Measurements from ENCODE around the gene KRTAP16-1.

Gene KRTAP16-1

DNA sequence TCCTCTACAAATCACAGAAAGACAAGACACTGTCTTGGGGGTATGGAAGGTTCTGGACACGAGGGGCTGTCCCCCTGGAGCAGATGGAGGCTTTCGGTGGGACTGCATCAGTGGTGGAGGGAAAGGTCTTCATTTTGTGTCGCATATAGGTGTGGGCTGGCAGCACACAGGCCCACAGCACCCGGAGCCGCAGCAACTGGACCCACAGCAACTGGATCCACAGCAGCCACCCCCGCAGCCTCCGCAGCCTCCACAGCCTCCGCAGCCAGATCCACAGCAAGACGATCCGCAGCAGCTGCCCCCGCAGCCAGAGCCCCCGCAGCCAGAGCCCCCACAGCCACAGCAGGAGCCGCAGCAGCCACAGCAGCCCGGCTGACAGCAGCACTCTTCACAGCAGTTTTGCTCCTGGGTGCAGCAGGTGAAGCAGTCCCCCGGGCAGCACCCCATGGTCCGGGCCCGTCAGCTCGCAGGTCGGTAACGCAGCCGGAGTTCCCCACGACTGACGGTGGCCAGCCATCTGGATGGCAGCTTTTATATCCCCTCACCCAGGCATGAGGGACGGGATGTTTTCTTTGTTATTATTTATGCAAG is 6.2 kb upstream of the KRTAP16-1 start, which contains the start of gene KRTAP17-1:
TSS of gene KRTAP17-1 (minus strand) at position 507 of the 591 bp plus-strand sequence. CDS start at position 447, 60 bp downstream.
- Histone ChIP-seq H3K27me3 (ENCODE audit: control insufficient read depth, insufficient read depth, low read length) (no peaks in the 10 kb centered on the region), H3K36me3 (ENCODE audit: control insufficient read depth, low read depth, low read length) (no peaks in the 10 kb centered on the region), H3K9me3 (ENCODE audit: control insufficient read depth, low read depth, low read length) (peaks cover 8% of the 10 kb centered on the region), H3K27ac (ENCODE audit: low read length) (no peak within 1 kb of the TSS), H3K4me1 (ENCODE audit: control insufficient read depth, low read depth, low read length) (no peaks in the 10 kb centered on the region), H3K9ac (ENCODE audit: low read length) (no peak within 1 kb of the TSS), H3K4me3 (ENCODE audit: low read length) (no peak within 1 kb of the TSS)

- Histone ChIP-seq H3K4me3 (ENCODE audit: low read length) (no peak overlapping the region), H3K9me3 (ENCODE audit: control insufficient read depth, low read depth, low read length) (no peaks in the 10 kb centered on the region), H3K4me1 (ENCODE audit: control insufficient read depth, low read depth, low read length) (no peaks in the 10 kb centered on the region), H3K27ac (ENCODE audit: low read length) (no peak overlapping the region), H3K36me3 (ENCODE audit: control insufficient read depth, low read depth, low read length) (no peaks in the 10 kb centered on the region), H3K9ac (ENCODE audit: low read length) (no peak overlapping the region), H3K27me3 (ENCODE audit: control insufficient read depth, insufficient read depth, low read length) (no peaks in the 10 kb centered on the region)
These were observed 2.0 kb upstream of the KRTAP16-1 start for GRCh38 chr17:41311111-41311510.

GRCh38 chr17:41308251-41308917 is 725 bp downstream of the KRTAP16-1 start:
- Histone ChIP-seq H3K9me3 (ENCODE audit: control insufficient read depth, low read depth, low read length) (no peaks in the 10 kb centered on the region), H3K36me3 (ENCODE audit: control insufficient read depth, low read depth, low read length) (no peaks in the 10 kb centered on the region), H3K27ac (ENCODE audit: low read length) (no peak overlapping the region), H3K4me3 (ENCODE audit: low read length) (no peak overlapping the region), H3K4me1 (ENCODE audit: control insufficient read depth, low read depth, low read length) (no peaks in the 10 kb centered on the region), H3K27me3 (ENCODE audit: control insufficient read depth, insufficient read depth, low read length) (no peaks in the 10 kb centered on the region), H3K9ac (ENCODE audit: low read length) (no peak overlapping the region)

GRCh38 chr17:41307647-41308046 is 1.5 kb downstream of the KRTAP16-1 start:
- H3K27ac ChIP-seq (ENCODE audit: low read length), result no peak overlapping the region

DNA sequence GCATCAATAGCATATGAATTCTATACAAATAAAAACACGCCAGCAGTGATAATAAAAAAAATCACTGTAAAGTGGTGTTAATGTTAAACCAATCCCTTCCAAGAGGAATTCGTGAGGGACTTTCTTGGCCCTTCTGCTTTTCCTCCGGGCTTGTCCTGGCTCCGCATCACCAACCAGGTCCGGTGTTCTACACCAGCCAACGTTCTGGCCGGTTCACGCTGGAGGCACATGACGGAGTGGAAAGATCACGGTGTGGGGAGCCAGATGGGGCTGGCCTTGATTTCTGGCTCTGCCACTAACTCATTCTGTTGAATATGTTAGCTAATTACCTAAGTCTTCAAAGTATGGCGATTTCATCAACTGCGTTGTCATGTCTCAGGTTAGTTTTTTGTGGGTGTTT is 5.0 kb downstream of the KRTAP16-1 start:
- no peaks in the 10 kb centered on the region for H3K27me3 ChIP-seq (ENCODE audit: control insufficient read depth, insufficient read depth, low read length)
- H3K4me1 ChIP-seq (ENCODE audit: control insufficient read depth, low read depth, low read length), result no peaks in the 10 kb centered on the region
- H3K27ac ChIP-seq (ENCODE audit: low read length), result no peak overlapping the region
- no peaks in the 10 kb centered on the region for H3K36me3 ChIP-seq (ENCODE audit: control insufficient read depth, low read depth, low read length)
- H3K9ac ChIP-seq (ENCODE audit: low read length), result no peak overlapping the region
- H3K4me3 ChIP-seq (ENCODE audit: low read length), result no peak overlapping the region
- no peaks in the 10 kb centered on the region for H3K9me3 ChIP-seq (ENCODE audit: control insufficient read depth, low read depth, low read length)

More at GRCh38 chr17:41307647-41308046, 1.5 kb downstream of the KRTAP16-1 start:
- no peaks in the 10 kb centered on the region for H3K27me3 ChIP-seq (ENCODE audit: control insufficient read depth, insufficient read depth, low read length)
- H3K4me1 ChIP-seq (ENCODE audit: control insufficient read depth, low read depth, low read length), result no peaks in the 10 kb centered on the region
- H3K36me3 ChIP-seq (ENCODE audit: control insufficient read depth, low read depth, low read length), result no peaks in the 10 kb centered on the region
- no peaks in the 10 kb centered on the region for H3K9me3 ChIP-seq (ENCODE audit: control insufficient read depth, low read depth, low read length)
- H3K9ac ChIP-seq (ENCODE audit: low read length), result no peak overlapping the region
- no peak overlapping the region for H3K4me3 ChIP-seq (ENCODE audit: low read length)

DNA sequence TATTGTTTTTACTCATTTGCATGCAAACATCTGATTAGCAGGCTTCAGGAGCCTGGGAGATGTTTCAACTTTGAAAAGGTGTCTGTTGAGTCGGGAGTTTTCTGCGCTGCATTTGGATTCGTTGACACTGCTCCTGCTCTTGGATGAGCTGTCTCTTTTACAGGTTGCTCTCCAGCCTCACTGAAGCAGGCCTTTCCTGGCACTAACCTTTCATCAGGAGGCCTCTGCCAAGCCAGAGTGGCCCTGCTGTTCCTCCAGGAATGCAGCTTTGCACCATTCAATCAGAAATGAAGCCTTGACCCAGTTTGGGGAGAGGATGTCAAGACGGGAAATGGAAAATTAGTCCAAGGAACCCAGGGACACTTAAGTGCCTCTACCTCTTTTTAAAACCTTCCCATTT is 6.1 kb downstream of the KRTAP16-1 start:
- no peaks in the 10 kb centered on the region for H3K4me1 ChIP-seq (ENCODE audit: control insufficient read depth, low read depth, low read length)
- H3K36me3 ChIP-seq (ENCODE audit: control insufficient read depth, low read depth, low read length), result no peaks in the 10 kb centered on the region
- no peak overlapping the region for H3K27ac ChIP-seq (ENCODE audit: low read length)
- no peaks in the 10 kb centered on the region for H3K27me3 ChIP-seq (ENCODE audit: control insufficient read depth, insufficient read depth, low read length)
- no peaks in the 10 kb centered on the region for H3K9me3 ChIP-seq (ENCODE audit: control insufficient read depth, low read depth, low read length)
- no peak overlapping the region for H3K4me3 ChIP-seq (ENCODE audit: low read length)
- H3K9ac ChIP-seq (ENCODE audit: low read length), result no peak overlapping the region

DNA sequence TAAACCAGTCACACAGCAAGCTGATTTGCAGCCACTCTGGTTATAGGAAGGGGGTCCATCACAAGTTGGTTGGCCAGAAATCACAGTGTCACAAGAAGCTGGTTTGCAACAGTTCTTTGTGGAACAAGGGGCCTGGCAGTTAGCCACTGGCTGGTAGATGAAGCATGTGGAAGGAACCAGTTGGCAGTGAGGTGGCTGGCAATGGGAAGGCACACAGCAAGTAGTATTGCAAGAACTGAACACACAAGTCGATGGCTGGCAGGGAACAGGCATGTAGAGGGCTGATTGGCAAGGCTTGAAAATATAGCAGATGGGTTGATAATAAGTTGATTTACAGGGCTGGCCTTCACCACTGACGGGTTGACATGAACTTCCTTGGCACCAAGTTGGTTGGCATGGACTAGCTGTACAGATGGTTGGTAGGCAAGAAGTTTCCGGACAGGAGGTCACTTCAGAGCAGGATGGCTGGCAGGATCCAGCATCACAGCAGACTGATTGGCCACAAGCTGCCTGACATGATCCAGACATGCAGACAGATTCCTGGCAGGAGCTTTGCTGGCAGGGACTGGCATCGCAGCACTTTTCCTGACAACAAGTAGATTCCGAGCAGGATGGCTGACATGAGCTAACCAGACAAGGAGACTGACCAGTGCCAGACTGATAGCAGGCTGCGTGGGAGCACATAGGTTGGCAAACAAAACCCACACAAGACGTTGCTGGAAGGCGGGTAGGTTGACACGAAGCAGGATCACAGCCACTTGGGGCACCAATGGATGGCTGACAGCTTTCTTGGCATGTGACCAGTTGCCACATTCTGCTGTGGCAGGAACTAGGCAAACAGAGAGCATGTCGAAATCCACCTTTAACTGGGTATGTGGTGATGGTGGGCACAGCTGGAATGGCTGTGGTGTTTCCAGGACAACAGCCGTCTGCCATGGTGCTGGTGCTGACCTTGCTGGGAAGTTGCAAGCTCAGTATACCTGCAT is 6.9 kb downstream of the KRTAP16-1 start, which contains the start of gene KRTAP29-1:
TSS of gene KRTAP29-1 (minus strand) at position 936 of the 986 bp plus-strand sequence. CDS start at position 936, 0 bp downstream.
- no peaks in the 10 kb centered on the region for H3K27me3 ChIP-seq (ENCODE audit: control insufficient read depth, insufficient read depth, low read length)
- H3K9me3 ChIP-seq (ENCODE audit: control insufficient read depth, low read depth, low read length), result no peaks in the 10 kb centered on the region
- H3K36me3 ChIP-seq (ENCODE audit: control insufficient read depth, low read depth, low read length), result no peaks in the 10 kb centered on the region
- no peak within 1 kb of the TSS for H3K4me3 ChIP-seq (ENCODE audit: low read length)
- H3K9ac ChIP-seq (ENCODE audit: low read length), result no peak within 1 kb of the TSS
- no peak within 1 kb of the TSS for H3K27ac ChIP-seq (ENCODE audit: low read length)
- no peaks in the 10 kb centered on the region for H3K4me1 ChIP-seq (ENCODE audit: control insufficient read depth, low read depth, low read length)

- Histone ChIP-seq H3K27me3 (ENCODE audit: control insufficient read depth, insufficient read depth, low read length) (no peaks in the 10 kb centered on the region), H3K9me3 (ENCODE audit: control insufficient read depth, low read depth, low read length) (no peaks in the 10 kb centered on the region), H3K27ac (ENCODE audit: low read length) (no peak overlapping the region), H3K4me3 (ENCODE audit: low read length) (no peak overlapping the region), H3K9ac (ENCODE audit: low read length) (no peak overlapping the region), H3K36me3 (ENCODE audit: control insufficient read depth, low read depth, low read length) (no peaks in the 10 kb centered on the region), H3K4me1 (ENCODE audit: control insufficient read depth, low read depth, low read length) (no peaks in the 10 kb centered on the region)
These were observed 7.8 kb downstream of the KRTAP16-1 start for GRCh38 chr17:41301204-41301790.

GRCh38 chr17:41298458-41299135 is 10.5 kb downstream of the KRTAP16-1 start:
- H3K36me3 ChIP-seq (ENCODE audit: control insufficient read depth, low read depth, low read length), result no peaks in the 10 kb centered on the region
- H3K27ac ChIP-seq (ENCODE audit: low read length), result no peak overlapping the region
- H3K4me3 ChIP-seq (ENCODE audit: low read length), result no peak overlapping the region
- no peak overlapping the region for H3K9ac ChIP-seq (ENCODE audit: low read length)
- no peaks in the 10 kb centered on the region for H3K4me1 ChIP-seq (ENCODE audit: control insufficient read depth, low read depth, low read length)
- no peaks in the 10 kb centered on the region for H3K9me3 ChIP-seq (ENCODE audit: control insufficient read depth, low read depth, low read length)
- no peaks in the 10 kb centered on the region for H3K27me3 ChIP-seq (ENCODE audit: control insufficient read depth, insufficient read depth, low read length)

GRCh38 chr17:41296846-41297245 is 12.3 kb downstream of the KRTAP16-1 start:
- no peak overlapping the region for H3K9ac ChIP-seq (ENCODE audit: low read length)
- H3K27me3 ChIP-seq (ENCODE audit: control insufficient read depth, insufficient read depth, low read length), result no peaks in the 10 kb centered on the region
- no peaks in the 10 kb centered on the region for H3K36me3 ChIP-seq (ENCODE audit: control insufficient read depth, low read depth, low read length)
- no peak overlapping the region for H3K4me3 ChIP-seq (ENCODE audit: low read length)
- no peaks in the 10 kb centered on the region for H3K4me1 ChIP-seq (ENCODE audit: control insufficient read depth, low read depth, low read length)
- H3K9me3 ChIP-seq (ENCODE audit: control insufficient read depth, low read depth, low read length), result no peaks in the 10 kb centered on the region
- no peak overlapping the region for H3K27ac ChIP-seq (ENCODE audit: low read length)
